Measurements from ENCODE around the gene OR4Q3.
"Not testable (repeated sequence)": the region's sequence is repeated elsewhere in the genome, so short reads cannot be mapped to it uniquely, and the experiment has no call there.

Gene OR4Q3

DNA sequence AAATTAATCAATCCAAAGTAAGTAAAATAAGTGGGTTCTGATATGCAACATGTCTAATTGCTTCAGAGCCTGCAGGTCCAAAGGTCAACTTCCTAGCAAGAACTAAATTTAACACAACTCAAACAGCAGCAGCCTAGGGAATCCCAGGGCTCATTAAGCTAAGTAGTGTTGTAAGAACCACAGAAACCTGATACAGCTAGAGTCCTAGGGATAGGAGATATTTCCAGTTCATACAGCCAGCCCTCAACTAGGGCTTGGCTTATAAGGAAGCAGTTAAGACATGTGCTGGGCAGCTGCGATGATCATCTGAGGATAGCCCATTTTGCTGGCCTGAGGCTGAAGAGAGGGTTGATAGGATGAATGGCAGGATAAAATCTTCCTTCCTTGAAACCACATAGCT is at the start of gene OR4Q3:
Gene OR4Q3 (plus strand): TSS at position 316 of the 400 bp plus-strand sequence.
- no peak for DNase-seq (ENCODE audit: low read depth in 1 of 2, low spot score in 1 of 2)

- no peak for DNase-seq (ENCODE audit: low read depth in 1 of 2, low spot score in 1 of 2)
Measured at GRCh38 chr14:19729359-19729758, 14.0 kb upstream of the OR4Q3 start.

DNA sequence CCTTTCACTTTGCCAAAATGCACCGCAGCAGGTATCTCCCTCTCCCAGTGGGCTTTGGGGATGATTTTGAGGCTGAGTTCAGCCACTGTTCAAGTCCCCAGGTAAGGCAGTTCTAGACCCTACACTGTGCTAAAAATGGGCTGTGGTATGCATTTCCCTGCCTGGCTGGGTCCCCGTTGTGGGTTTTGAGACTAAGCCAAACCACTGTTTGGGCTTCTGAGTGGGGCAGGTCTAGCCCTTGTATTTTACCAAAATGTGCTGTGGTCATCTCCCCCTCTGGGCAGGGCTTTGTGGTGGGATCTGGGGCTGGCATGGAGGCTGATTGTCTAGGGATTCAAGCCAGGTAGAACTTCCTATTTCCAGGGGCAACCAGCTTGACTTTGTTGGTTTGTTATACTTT is 13.6 kb upstream of the OR4Q3 start:
- no peak for DNase-seq (ENCODE audit: low read depth in 1 of 2, low spot score in 1 of 2)

DNA sequence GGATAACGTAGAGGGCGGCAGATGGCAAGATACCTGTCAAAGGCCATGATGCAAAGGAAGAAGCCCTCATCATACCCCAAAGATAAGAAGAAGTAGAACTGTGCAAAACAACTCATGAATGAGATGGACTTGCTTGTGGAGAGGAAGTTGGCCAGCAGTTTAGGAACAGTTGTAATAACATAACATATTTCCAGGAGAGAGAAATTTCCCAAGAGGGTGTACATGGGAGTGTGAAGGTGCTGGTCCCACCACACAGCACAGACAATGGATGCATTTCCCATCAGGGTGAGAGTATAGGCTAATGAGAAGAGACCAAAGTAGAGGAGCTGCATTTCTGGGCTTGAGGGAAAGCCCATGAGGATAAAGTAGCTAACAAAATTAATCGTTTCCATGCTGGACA is 9.5 kb upstream of the OR4Q3 start:
- DNase-seq (ENCODE audit: low read depth in 1 of 2, low spot score in 1 of 2): not testable (repeated sequence)

GRCh38 chr14:19752316-19752715 is 8.9 kb downstream of the OR4Q3 start:
- DNase-seq (ENCODE audit: low read depth in 1 of 2, low spot score in 1 of 2): not testable (repeated sequence)

- DNase-seq (ENCODE audit: low read depth in 1 of 2, low spot score in 1 of 2): no peak
Measured at GRCh38 chr14:19754172-19754571, 10.8 kb downstream of the OR4Q3 start.

- not testable (repeated sequence) for DNase-seq (ENCODE audit: low read depth in 1 of 2, low spot score in 1 of 2)
Measured at GRCh38 chr14:19771491-19771890, 28.1 kb downstream of the OR4Q3 start.

- DNase-seq (ENCODE audit: low read depth in 1 of 2, low spot score in 1 of 2): no peak
Measured at GRCh38 chr14:19771895-19772430, 28.6 kb downstream of the OR4Q3 start.

DNA sequence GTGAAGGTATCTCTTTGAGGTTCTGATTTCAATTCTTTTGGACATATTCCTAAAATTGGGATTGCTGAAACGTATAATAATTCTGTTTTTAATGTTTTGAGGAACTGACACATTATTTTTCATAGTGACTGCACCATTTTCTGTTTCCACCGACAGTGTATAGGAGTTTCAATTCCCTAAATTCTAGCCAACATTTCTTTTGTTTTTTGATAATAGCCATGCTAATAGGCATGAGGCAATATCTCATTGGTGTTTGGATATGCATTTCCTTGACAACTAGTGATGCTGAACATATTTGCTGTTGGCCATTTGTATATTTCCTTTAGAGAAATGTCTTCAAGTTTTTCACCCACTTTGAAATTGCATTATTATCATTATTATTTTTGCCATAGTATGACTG is 29.1 kb downstream of the OR4Q3 start:
- not testable (repeated sequence) for DNase-seq (ENCODE audit: low read depth in 1 of 2, low spot score in 1 of 2)

GRCh38 chr14:19773204-19773603 is 29.8 kb downstream of the OR4Q3 start, which contains the start of gene OR4M1:
TSS of gene OR4M1 (plus strand) at chr14:19773504. CDS start at chr14:19780323, 6,819 bp downstream.
- not testable (repeated sequence) for DNase-seq (ENCODE audit: low read depth in 1 of 2, low spot score in 1 of 2)

DNA sequence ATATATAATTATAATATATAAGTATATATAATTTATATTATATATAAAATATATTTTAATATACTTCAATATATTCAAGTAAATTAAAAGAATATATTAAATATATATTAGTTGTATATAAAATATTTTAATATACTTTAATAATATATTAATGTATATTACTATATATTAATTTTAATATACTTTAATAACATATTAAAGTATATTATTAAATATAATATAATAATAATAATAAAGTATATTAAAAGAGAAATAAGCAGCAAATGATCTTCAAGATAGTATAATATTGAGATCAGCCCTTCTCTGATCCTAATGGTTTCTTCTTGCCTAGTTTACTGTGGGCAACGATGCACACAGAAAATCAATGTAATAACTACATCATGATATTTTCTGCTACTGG is 32.2 kb downstream of the OR4Q3 start:
- DNase-seq (ENCODE audit: low read depth in 1 of 2, low spot score in 1 of 2): no peak

GRCh38 chr14:19785848-19786247 is 42.5 kb downstream of the OR4Q3 start:
- not testable (repeated sequence) for DNase-seq (ENCODE audit: low read depth in 1 of 2, low spot score in 1 of 2)

DNA sequence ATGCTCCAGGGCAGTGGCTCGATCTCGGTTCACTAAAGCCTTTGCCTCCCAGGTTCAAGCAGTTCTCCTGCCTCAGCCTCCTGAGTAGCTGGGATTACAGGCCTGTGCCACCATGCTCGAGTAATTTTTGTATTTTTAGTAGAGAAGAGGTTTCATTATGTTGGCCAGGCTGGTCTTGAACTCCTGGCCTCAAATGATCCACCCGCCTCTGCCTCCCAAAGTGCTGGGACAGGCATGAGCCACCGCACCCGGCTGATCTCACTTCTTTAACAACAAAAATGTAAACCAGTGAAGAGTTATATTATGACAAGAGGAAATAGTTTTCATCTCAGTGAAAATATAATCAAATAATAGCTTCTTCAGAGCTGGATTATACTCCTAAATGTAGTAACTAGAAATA is 43.9 kb downstream of the OR4Q3 start:
- DNase-seq (ENCODE audit: low read depth in 1 of 2, low spot score in 1 of 2): not testable (repeated sequence)

DNA sequence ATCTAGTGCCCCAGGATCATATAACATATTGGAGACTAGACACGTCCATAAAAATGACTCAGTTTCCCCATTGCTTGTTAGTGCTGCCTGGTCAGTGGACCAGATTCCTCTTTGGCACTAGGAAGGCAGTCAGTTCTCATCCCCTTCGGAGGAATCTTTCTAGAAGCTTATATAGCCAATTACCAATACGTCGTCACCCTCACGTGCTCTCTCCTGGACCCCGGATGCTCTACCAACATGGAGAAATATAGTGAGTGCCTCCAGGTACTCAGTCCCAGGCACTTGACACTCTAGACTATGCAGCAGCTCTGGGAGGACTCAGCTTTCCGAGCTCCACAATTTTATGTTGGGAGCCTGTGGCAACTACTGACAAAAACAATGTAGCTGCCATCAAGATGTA is 44.8 kb downstream of the OR4Q3 start:
- not testable (repeated sequence) for DNase-seq (ENCODE audit: low read depth in 1 of 2, low spot score in 1 of 2)

GRCh38 chr14:19796520-19797108 is 53.2 kb downstream of the OR4Q3 start:
- DNase-seq (ENCODE audit: low read depth in 1 of 2, low spot score in 1 of 2): not testable (repeated sequence)

Data from activated T-helper 1 cell treated with anti-CD3 and anti-CD28 coated beads, Interleukin-2, amount 50 U/mL, for 16 hours (primary cell).